Measurements from ENCODE around the gene KIAA1958.

Gene KIAA1958

DNA sequence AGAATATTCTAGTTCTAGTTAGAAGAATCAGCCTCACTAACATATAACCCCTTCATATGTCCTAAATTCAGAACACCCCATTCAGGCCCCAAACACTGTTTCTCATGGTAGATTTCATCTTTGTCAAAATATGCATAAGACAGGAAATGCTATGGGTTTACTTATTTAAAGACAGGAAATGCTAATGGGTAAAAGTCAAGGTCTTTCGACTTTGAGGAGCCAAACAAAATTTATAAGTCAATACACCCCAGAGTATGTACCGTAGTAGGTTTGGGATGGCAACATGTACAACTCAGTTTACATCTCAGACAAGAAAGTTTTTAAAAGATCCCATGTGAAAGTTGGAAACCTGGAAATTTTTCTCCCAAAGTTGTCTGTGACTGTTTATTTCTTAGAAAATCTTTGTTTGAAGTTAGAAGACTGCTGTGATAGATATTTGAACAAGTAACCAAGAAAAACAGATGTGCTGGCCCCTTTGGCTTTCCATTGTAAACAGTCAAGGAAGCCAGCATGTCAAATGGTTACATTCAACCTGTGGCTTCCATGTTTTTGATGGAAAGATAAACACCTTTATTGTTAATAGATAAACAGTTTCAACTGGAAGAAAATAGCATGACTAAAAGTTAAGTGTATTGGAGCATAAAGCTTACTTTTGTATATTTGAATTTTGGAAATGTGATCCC lies 129.1 kb downstream of the KIAA1958 start:
- no peak for DNase-seq

DNA sequence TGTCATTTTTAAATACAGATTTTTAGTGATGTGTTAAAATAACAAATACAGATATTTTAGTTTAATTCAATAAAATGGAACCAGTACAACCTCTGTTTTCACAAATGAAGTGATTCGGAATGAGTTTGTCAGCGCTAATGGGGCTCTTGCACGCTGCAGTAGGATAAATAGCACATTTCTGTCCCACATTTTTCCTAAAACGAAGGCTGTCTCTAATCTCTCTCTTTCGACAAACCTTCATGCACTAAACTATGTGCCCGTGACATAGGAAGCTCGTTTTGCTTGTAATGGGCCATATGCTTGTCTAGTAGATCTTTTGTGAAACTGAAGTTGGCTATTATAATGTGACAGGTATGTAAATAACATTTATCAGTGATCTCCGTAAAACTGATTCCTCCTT lies 130.7 kb downstream of the KIAA1958 start:
- no peak for DNase-seq

DNA sequence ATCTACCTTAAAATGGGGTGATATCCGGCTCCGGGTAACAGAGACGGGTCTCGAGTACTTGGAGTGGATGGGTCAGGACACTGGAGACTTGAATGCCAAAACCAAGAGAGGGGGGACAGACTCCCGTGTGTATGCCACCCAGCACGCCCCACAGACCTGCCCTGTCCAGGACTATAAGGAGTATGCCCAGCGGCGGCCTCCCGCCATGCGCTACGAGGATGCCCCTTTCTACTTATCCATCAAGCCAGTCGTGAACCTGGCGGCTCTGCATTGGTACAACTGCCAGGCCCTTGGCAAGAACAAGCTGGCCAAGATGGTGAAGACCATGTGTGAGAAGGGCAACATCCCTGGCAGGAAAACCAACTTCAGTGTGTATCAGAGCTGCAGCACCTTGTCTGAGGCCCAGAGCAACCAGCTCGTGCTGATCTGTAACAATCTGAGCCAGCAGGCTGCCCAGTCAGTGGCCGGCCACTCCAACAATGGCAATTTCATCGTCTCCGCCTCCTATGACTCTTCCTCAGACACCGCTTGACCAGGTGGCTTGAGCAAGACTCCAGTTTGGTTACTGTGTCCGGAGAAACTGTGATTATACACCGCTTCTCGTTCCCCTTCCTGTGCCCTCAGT lies 131.9 kb downstream of the KIAA1958 start:
- no peak for DNase-seq

DNA sequence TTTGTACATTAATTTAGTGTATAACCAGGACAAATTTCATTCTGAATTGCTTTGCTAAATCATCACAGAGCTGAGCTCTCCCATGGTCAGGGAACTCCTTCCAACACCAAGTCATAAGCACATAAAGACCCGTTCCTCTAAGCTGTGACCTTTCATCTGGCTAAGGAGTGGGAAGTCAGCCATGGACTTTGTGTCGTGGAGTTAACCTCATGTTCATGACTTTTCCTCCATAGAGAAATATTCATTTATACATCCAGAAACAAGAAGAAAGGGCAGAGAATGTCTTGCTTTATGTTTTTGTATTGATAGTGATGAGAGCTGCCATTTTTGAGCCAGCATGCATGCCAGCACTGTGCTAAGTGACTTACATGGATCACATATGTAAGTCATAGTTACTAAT lies 133.8 kb downstream of the KIAA1958 start:
- DNase-seq = no peak

DNA sequence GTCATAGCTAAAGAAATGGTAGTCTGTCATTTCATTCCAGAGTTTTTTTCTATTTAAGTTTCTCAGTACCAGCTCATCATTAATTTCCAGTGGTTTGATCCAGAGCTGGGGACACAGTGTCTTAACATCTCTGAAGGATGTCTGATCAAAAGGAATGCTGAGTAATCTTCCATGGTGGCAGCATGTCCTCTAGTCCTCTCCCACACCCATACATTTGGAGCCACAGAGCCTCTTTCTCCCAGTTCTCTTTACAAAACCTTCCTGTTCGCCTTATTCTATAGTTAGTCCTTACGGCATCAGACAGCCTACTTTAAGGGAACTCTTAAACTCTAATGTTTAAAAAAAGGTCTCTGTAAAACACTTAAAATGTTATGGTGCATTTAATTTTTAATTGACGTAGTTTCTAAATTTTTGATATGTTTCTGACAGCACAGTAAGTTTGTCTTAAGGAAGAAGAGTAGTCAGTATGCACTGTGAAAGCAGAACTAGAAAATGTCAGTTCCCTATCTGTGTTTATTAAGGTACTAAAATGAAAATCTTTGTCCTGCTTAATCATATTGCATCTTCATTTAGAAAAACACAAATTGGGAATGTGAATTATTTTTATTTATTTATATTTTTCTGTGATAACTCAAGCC lies 134.5 kb downstream of the KIAA1958 start:
- DNase-seq = no peak

DNA sequence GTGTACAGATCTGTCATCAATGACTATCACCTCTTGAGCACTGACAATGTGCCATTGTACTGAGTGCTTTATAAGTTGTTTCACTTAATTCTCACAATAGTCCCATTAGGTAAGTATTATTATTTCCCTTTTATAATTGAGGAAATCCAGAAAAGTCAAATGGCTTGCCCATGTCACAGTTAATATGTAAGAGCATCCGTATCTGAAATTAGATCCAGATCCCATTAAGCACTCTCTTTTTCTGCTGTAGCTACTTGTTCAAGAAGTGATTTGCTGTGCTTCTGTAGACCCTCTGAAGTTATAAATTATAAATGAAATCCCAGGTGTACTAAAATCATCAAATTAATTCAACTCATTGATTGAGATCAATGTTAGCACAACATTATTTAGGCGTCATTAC lies 136.6 kb downstream of the KIAA1958 start:
- no peak for DNase-seq

DNA sequence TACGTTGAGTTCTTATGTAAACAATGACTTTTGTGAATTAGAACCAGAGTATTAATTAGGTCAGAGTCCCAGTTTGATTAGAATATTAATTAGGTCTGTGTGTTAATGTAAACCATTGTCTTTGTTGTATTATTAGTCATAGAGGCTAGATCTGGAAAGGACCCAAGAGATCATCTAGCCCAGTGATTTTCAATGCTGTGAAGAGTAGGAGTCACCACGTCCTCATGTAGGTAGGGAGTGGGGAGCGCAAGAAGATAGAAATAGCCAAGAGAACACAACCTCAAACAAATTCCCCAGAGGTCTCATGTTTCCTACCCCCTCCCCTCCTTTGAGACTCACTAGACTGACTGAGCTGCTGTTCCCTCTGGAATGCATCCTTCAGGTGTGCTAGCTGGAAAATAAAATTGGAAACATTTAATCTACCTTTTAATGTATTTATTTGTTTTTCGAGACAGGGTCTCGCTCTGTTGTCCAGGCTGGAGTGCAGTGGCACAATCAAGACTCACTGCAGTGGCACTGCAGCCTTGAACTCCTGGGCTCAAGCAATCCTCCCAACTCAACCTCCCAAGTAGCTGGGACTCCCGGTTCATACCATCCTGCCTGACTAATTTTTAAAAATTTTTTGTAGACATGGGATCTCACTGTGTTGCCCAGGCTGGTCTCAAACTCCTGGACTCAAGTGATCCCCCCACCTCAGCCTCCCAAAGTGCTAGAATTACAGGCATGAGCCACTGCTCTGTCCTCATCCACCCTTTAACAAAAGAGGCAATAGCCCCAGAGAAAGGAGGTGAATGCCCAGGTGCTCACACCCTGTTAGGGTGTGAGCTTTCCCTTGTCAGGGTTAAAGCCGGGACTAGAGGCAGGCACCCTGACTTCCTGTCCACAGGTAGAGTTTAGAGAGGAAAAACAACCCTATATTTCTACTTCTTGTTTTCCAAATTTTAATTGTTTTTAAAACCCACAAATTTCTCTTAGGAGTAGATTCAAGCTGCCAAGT lies 138.4 kb downstream of the KIAA1958 start:
- DNase-seq = no peak

DNA sequence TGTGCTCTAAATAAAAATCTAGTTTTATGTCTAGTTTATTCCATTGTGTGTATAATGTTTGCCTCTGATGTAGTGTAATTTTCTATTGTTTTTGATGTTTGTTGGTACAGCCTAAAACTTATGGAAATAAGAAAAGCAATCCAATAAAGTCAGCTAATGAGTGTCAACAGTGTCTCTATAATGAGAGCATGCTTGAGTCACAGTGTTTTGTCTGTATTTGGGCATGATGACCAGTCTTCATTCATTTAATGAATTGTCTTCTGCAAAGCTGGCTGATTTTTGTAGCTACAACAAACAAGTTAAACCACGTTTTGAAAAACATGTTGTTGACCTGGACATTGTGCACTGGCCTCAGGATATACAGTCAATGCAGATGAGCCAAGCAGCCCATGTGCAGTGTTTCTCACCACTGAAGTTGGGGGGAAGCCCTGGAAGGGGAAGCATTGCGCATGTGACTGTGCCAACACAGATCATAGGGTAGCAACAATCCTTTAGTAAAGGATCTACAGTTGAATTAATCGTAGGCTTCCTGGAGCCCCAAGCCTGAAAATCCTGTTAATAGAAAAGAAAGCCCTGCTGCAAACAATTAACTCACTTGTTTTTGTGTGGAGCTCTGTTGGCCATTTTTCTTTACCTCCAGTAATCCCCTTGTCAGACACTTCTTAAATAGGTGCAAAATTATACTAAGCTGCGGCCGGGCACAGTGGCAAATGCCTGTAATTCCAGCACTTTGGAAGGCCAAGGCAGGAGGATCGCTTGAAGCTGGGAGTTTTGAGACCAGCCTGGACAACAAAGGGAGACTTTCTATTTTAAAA lies 143.3 kb downstream of the KIAA1958 start:
- no peak for DNase-seq

DNA sequence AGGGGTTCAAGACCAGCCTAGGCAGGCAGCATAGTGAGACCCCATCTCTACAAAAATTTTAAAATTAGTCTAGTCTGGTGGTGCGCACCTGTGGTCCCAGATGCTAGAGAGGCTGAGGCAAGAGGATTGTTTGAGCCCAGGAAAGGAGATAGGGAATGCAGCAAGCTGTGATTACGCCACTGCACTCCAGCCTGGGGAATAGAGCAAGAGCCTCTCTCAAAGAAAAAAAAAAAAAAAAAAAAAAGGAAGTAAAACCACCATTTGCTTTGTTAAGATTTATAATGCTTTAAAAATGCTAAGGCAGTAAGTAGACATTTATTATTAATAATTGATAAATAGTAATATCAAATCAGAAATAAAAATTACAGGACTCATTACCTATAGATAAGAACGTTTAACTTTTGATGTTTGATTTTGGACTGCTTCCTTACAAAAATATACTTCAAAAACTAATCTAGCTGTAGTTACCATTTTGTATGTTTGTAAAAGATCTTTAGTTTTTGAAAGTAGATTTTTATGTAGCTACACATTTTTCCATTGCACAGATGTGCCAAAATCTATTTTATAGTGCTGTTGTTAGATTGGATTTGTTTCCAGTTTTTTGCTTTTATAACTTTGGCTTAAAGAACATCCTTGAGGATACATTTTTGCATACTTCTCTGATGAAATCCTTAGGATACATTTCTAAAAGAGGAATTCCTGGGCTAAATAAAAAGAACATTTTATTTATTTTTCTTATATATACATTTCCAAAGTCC lies 144.9 kb downstream of the KIAA1958 start:
- no peak for DNase-seq

DNA sequence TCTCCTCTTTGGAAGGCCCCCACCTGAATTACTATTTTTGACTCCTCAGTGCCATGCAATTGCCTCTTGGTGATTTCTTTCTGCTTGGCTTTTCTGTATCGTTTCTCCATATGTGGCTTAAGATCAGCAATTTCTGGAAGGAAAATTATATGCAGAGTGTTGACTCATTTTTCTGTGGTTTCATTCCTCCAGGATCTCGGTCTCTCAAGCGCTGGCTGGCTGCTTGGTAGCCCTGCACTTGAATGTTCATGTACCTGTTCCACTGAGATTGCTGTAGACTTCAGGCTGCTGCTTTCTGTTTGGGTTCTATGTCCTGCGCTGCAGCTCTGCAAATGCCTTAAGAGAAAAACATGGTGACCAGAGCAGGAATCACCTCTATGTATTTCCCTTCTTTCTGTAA lies 153.7 kb downstream of the KIAA1958 start:
- DNase-seq = no peak

DNA sequence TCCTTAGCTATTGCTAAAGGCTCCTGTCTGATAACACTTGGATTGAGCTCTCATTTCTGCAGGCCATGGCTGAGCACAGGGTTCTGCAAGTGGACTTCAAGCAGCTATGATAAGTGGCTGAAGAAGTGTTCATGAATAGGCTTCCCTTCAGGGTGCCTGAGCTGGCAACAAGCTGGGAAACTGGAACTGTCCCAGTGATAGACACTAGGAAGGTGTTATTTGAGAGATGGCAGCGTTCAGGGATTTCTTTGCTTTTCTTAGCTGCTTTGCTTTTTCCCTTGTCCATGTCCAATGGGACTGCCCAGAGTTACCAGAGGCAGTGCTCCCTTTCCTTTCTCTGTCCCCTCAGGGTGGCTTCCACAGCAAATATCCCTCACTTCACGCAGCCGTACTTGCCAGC lies 155.5 kb downstream of the KIAA1958 start:
- no peak for DNase-seq

DNA sequence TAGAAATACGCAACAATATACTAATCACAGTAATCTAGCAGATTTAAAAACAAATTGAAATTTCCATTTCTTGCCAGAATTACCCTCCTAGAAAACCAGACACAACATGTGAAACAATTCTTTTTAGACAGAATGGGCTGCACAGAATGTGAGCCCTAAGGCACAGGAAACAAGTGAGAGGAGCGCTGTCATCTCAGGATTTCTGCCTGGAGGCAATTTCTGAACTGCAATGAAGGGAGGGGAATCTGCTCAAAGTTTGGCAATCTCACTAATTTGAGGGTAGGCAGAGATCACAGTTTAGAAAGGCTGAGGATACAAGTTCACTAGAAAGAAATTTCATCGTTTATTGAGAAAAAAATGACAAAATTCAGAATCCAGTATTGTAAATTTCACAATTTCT lies 161.0 kb downstream of the KIAA1958 start:
- DNase-seq = no peak

DNA sequence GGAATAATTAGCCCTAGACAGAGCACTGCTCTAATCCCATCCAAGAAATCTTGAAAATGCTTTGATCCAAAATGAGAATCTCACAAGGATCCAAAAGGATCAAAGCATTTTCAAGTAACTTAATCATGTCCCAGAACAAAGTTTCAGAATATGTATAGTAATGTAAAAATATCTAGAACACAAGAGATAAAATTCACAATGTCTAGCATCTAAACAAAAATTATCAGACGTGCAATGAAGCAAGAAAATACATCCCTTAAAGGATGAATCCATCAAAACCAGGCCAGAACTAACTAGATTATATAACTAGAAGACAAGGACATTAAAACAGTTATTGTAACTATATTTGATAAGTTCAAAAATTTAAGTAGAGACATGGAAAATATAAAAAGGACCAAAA lies 162.0 kb downstream of the KIAA1958 start:
- DNase-seq = no peak

DNA sequence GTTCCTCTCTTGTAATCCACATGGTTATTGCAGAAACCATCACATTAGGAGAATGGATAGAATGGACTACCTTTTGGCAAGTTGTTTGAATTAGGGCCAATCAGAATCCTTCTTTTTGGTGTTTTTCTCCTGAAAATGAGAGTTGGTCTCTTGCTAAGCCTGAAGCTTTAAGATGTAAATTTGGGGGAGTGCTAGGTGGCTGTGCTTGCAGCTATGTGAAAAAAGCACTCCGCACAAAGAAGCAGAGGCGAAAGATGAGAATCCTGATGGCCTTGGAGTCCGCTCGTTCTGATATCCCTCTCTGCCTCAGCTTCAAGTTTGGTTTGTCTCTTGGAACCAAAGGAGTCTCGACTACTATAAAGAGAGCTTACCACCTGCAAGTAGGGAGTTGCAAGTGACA lies 167.7 kb downstream of the KIAA1958 start:
- no peak for DNase-seq

DNA sequence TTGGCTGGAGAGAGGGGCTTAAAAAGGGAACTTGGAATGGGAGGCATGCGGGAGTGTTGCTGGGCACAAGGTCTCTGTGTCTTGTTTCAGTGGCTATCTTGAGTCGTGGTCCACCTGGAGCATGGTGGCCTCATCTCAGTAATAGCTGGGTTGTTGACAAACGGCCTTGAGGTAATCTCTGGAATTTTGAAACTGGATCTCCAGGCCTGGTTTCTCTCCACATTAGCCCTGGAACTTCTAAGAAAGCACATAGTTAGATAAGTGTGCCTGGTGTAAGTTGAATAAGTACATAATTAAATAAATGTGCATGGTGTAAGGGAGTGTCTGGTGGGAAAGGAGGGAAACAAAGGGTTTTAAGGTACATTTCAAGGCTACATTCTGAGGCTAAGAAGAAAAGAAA lies 169.0 kb downstream of the KIAA1958 start:
- no peak for DNase-seq

DNA sequence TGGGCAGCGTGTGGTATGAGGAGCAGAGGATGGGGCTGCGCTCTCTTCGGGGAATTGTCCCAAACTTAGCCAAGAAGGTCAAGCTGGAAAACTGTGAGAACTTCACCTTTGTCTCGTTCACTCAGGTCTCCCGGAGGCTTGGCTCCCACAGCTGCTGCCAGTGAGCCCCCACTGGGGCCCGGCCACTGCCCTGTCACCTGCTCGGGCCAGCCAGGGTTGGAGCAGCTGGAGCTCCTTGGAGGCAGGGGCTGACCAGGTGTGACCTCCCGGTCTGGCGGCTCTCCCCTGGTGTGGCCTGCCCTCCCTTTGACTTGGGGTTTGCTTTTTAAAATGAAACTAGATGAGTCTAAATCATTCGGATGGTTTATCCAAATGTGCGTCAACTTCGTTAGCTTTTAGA lies 173.3 kb downstream of the KIAA1958 start:
- no peak for DNase-seq

DNA sequence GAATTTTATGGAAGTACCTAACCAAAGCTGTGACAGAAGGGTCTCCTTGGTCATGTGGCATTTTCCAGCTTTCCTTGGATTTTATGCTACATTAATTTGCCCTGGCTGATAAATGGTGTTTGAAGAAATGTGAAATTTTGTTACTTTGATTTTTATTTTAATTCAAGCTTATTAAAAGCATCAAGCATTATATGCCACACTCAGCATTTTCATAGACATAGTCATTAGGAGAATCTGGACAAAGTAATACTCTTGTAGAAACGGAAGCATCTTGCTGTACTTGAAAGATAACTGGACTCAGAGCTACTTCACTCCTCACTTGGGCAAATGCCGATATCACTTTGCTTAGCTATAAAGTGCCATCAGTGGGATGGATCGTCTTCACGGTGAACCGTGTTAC lies 177.1 kb downstream of the KIAA1958 start:
- no peak for DNase-seq

DNA sequence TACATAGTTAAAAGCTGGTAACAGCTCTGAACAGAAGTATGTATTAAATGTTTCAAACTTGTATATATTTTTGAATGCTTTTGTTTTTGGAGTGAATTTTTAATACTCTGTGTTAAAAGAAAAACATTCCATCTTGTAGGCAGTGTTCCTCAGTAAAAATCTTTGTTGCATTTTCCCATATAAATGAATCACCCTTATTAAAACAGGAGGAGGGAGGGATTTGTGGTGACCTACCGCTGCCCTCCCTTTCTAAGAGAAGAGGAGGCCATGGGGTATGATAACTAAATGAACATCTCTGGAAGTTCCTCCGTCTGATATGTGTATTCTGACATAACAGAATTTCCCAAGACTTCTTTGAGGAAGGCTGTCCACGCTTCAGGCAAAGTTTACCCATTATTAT lies 177.9 kb downstream of the KIAA1958 start:
- no peak for DNase-seq

DNA sequence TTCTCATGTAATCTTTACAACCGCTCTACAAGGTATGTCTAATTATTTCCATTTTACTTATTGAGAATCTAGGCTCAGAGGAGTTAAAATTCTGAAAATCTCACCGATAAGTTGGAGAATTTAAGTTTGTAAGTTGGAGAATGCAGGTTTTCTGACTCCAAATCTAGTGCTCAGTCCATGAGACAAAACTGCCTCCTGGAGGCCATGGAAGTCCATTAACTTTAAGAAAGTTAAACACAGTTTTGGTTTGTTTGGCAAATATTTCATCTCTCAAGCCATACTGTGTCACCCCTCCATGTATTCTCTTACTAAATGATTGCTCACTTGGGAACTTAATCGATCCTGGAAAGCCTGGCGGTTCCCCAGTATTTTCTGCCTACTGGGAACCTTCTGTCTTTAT lies 178.7 kb downstream of the KIAA1958 start:
- no peak for DNase-seq

DNA sequence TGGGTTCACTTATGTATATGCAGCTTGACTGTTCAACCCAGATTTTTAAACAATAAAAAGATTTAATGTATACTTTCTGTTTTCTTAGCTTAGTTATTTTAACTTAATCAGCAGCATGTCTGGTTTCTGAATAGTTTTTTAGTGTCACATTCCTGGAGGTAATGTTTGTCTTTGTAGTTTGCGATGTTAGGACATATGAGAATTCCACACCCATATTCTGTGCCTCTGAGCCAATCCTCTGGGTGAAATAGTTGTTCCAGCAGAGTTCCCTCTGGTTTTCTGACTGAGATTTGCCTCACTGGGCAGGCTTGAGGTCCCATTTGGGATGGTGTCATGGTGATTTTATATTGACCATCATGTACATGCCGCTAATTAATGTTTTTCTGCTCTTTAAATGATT lies 182.7 kb downstream of the KIAA1958 start:
- DNase-seq = no peak

DNA sequence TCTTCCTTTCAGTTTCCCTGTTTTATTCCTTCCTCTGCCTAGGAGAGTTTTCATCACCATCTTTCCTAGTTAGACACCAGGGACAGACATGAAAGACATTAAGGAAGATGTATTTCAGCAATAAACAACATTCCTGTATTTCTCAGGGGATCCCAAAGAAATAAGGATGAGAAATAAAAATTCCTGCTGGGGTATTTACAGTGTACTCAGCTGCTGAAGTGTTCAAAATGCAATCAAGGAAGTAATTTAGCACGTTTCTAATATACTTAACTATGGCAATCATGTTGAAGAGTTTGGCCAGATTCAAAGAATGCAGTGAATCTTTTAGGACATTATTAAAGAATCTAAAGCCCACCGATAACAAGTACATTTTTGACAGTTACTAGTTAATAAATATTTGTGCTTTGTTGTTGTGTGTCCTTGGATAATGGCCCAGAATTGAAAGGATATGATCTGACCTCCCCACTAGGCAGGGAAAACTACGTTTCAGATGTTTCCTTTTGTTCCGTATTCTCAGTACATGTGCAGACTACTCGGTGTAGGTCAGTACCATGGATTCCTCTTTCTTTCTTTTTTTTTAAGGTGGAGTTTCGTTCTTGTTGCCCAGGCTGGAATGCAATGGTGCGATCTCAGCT lies 184.5 kb downstream of the KIAA1958 start:
- no peak for DNase-seq
